ENCODE results near the gene CD9. TPM values are rescaled to one million over a fixed set of nuclear protein-coding genes. Genes with fewer than 3 reads are reported as not detected.

The CD9 gene
- total and polyA plus RNA-seq, 12 donors: 14.9 to 461 (median 276) TPM

- H3K27ac ChIP-seq: no peak overlapping the region
- H3K27me3 ChIP-seq: no peaks in the 10 kb centered on the region
- H3K9me3 ChIP-seq (replicated peaks in 1 of 3): no peaks in the 10 kb centered on the region
- intact Hi-C loops (cut with DNase I): no loop called here
- H3K4me1 ChIP-seq (replicated peaks in 1 of 2): no peaks in the 10 kb centered on the region
- TF ChIP-seq POLR2A (IDR thresholded peaks at IDR 0.05) (no peak), CTCF (IDR thresholded peaks at IDR 0.05) (no peak)
- 88 to 97% (median 92%) methylated on average over 6 of the region's 6 CpGs for WGBS, 4 donors
- DNase-seq: no peak
- H3K36me3 ChIP-seq (replicated peaks in 1 of 2): no peaks in the 10 kb centered on the region
- no peak overlapping the region for H3K4me3 ChIP-seq
Measured at GRCh38 chr12:6257007-6257406, 56.8 kb downstream of the CD9 start.

- Histone ChIP-seq H3K9me3 (replicated peaks in 1 of 3) (no peaks in the 10 kb centered on the region), H3K27ac (no peak overlapping the region), H3K4me3 (no peak overlapping the region), H3K36me3 (replicated peaks in 1 of 2) (no peaks in the 10 kb centered on the region), H3K4me1 (replicated peaks in 1 of 2) (peaks cover 0 to 11% of the 10 kb centered on the region in 2 donors), H3K27me3 (no peaks in the 10 kb centered on the region)
- DNase-seq: no peak
- WGBS, 4 donors: 85 to 100% (median 85%) methylated on average over 2 to 3 of the region's 3 CpGs
- intact Hi-C loops (cut with DNase I): no loop called here
- TF ChIP-seq POLR2A (IDR thresholded peaks at IDR 0.05): no peak
- TF ChIP-seq CTCF (IDR thresholded peaks at IDR 0.05): no peak
Measured at GRCh38 chr12:6262211-6262610, 62.0 kb downstream of the CD9 start.

GRCh38 chr12:6262623-6263022, 62.4 kb downstream of the CD9 start:
- peaks cover 0 to 11% of the 10 kb centered on the region in 2 donors for H3K4me1 ChIP-seq (replicated peaks in 1 of 2)
- H3K36me3 ChIP-seq (replicated peaks in 1 of 2): no peaks in the 10 kb centered on the region
- no peaks in the 10 kb centered on the region for H3K27me3 ChIP-seq
- DNase-seq: no peak
- intact Hi-C loops (cut with DNase I): no loop called here
- H3K4me3 ChIP-seq: no peak overlapping the region
- WGBS, 4 donors: 64 to 73% (median 70%) methylated on average over 2 of the region's 2 CpGs
- TF ChIP-seq POLR2A (IDR thresholded peaks at IDR 0.05): no peak
- no peak for TF ChIP-seq CTCF (IDR thresholded peaks at IDR 0.05)
- H3K9me3 ChIP-seq (replicated peaks in 1 of 3): no peaks in the 10 kb centered on the region
- H3K27ac ChIP-seq: no peak overlapping the region

- 47 to 75% (median 59%) methylated on average over 1 to 4 of the region's 4 CpGs for WGBS, 4 donors
- TF ChIP-seq CTCF (IDR thresholded peaks at IDR 0.05): no peak
- no peak overlapping the region for H3K4me3 ChIP-seq
- peaks cover 0 to 11% of the 10 kb centered on the region in 2 donors for H3K4me1 ChIP-seq (replicated peaks in 1 of 2)
- no peaks in the 10 kb centered on the region for H3K36me3 ChIP-seq (replicated peaks in 1 of 2)
- no peak overlapping the region for H3K27ac ChIP-seq
- intact Hi-C loops (cut with DNase I): no loop called here
- DNase-seq: peak in 6 of 7 donors; percentile 46 to 70 (median 65)
- H3K9me3 ChIP-seq (replicated peaks in 1 of 3): no peaks in the 10 kb centered on the region
- no peaks in the 10 kb centered on the region for H3K27me3 ChIP-seq
Measured at GRCh38 chr12:6263931-6264330, 63.7 kb downstream of the CD9 start.
